ENCODE data around the gene NANOG.
"Not testable (repeated sequence)": the region's sequence is repeated elsewhere in the genome, so short reads cannot be mapped to it uniquely, and the experiment has no call there.

The NANOG gene

DNA sequence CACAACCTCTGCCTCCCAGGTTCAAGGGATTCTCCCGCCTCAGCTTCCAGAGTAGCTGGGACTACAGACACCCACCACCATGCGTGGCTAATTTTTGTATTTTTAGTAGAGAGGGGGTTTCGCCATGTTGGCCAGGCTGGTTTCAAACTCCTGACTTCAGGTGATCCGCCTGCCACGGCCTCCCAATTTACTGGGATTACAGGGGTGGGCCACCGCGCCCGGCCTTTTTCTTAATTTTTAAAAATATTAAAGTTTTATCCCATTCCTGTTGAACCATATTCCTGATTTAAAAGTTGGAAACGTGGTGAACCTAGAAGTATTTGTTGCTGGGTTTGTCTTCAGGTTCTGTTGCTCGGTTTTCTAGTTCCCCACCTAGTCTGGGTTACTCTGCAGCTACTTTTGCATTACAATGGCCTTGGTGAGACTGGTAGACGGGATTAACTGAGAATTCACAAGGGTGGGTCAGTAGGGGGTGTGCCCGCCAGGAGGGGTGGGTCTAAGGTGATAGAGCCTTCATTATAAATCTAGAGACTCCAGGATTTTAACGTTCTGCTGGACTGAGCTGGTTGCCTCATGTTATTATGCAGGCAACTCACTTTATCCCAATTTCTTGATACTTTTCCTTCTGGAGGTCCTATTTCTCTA, at the start of gene NANOG:
NANOG (plus strand) TSS at position 519 of the 645 bp plus-strand sequence. CDS start 213 bp downstream, outside the sequence.
- not testable (repeated sequence) for DNase-seq (ENCODE audit: low read depth, low spot score)

DNA sequence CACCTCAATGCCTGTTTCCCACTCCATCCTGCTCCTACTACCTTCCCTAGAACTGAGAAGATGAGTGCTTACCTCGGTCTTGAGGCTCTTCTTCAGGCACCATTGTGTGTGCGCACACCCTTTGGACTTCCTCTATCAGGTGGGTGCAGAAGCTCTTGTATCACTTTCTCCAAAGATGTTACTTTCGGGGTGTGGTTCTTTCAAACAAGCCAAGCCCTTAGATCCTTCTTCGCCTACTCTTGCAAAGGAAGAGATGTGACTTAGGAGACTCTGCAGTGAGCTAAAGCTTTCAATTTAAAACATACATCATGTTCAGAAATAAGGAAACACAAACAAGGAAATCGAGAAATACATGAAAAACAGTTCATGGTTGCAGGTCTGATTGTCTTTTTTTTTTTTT, 42.0 kb upstream of the NANOG start, which contains the start of gene CLEC4C:
CLEC4C (minus strand) TSS at position 130 of the 400 bp plus-strand sequence; CDS start at position 103, 27 bp downstream.
- no peak for DNase-seq (ENCODE audit: low read depth, low spot score)

DNA sequence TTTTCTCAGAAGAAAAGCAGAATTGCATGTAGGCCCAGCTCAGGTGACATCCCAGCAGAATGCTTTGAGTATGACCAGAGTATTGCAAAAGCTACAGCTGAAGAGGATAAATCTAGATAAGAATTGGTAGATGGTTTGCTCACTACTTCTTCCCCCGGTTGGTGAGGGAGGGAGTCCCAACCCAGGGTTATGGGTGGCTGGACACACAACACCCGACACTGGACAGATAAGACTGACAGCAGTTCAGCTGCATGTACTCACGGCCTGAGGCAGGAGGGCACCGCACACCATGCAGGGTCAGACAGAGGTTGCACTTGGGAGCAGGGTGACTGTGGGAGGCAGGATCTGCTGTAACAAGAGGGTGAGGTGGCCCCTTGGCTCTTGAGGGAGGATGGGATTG, 40.4 kb upstream of the NANOG start:
- DNase-seq (ENCODE audit: low read depth, low spot score): no peak

DNA sequence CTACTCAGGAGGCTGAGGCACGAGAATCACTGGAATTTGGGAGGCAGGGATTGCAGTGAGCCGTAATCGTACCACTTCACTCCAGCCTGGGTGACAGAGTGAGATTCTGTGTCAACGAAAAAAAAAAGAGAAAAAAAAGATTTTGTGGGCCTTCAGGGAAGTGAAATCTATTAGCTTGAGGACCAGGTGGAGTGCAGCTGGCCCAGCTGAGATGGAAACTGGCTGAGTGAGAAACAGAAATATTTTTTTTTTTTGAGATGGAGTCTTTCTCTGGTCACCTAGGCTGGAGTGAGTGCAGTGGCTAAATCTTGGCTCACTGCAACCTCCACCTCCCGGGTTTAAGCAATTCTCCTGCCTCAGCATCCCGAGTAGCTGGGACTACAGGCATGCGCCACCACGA, 39.8 kb upstream of the NANOG start:
- no peak for DNase-seq (ENCODE audit: low read depth, low spot score)

DNA sequence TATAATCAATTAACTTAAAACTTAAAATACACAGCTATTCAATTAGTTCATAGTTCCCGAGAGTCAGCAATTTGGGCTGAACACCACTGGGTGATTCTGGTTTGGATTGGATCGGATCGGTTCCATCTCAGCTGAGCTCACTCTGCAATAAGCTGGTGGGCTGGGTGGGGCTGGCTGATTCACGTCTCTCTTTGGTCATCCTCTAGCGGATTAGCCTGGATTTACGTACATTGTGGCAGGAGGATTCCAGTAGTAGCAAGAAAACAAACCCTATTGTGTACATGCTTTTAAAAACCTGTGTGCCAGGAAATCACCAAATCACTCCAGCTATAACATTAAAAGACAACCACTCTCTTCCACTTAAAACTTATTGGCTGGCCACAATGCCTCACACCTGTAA, 38.9 kb upstream of the NANOG start:
- DNase-seq (ENCODE audit: low read depth, low spot score): no peak

DNA sequence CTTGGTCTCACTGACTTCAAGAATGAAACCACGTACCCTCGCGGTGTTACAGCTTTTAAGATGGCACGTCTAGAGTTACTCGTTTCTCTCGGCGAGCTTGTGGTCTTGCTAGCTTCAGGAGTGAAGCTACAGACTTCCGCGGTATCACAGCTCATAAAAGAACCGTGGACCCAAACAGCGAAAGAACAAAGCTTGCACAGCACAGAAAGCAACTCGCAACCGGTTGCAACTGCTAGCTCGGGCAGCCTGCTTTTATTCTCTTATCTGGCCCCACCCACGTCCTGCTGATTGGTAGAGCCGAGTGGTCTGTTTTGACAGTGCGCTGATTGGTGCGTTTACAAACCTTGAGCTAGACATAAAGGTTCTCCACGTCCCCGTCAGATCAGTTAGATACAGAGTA, 37.8 kb upstream of the NANOG start:
- DNase-seq (ENCODE audit: low read depth, low spot score): no peak

DNA sequence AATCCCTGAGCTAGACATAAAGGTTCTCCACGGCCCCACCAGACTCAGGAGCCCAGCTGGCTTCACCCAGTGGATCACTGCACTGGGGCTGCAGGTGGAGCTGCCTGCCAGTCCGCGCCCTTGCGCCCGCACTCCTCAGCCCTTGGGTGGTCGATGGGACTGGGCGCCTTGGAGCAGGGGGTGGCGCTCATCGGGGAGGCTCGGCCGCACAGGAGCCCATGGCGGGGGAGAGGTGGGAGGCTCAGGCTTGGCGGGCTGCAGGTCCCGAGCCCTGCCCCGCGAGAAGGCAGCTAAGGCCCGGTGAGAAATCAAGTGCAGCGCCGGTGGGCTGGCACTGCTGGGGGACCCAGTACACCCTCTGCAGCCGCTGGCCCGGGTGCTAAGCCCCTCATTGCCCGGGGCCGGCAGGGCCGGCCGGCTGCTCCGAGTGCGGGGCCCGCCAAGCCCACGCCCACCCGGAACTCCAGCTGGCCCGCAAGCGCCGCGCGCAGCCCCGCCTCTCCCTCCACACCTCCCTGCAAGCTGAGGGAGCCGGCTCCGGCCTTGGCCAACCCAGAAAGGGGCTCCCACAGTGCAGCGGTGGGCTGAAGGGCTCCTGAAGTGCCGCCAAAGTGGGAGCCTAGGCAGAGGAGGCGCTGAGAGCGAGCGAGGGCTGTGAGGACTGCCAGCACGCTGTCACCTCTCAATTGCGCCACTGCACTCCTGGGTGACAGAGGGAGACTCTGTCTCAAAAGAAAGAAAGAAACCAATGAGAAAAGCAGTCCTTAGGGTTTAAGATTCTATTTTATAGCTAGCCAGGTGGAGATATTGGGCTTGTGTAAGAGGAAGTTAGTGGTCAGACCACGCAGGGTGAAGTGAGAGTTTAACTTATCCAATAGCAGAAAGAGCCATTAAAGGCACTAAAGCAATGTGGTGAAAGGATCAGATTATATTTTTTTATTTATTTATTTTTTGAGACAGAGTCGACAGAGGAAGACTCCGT, 37.0 kb upstream of the NANOG start:
- not testable (repeated sequence) for DNase-seq (ENCODE audit: low read depth, low spot score)

DNA sequence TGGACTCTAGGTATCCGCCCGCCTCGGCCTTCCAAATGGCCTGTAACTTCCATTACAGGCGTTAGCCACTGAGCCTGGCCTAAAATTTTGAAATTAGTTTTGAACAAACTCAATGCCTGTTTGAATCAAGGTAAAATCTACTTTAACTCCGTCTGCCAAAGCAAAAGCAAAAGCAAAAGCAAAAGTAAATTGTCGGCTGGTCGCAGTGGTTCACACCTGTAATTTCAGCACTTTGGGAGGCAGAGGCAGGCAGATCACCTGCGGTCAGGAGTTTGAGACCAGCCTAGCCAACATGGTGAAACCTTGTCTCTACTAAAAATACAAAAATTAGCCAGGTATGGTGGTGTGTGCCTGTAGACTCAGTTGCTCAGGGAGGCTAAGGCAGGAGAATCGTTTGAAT, 33.5 kb upstream of the NANOG start:
- DNase-seq (ENCODE audit: low read depth, low spot score): not testable (repeated sequence)

DNA sequence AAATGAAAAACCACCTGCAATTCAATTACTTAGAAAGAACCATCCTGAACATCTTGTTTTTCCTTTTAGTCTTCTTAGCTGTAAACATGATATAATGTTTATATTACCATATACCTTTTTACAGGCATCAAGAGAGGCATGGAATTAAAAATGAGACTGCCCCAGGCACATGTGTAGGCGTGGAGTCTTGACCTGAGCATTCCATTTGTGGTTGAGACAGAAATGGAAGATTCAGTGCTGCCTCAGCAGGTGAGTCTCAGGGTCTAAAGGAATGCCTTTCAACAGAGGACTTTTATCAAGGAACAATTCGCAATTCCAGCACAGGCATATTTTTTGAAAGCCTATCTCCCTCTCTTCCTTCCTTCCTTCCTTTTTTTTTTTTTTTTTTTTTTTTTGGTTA, 32.2 kb upstream of the NANOG start:
- no peak for DNase-seq (ENCODE audit: low read depth, low spot score)

DNA sequence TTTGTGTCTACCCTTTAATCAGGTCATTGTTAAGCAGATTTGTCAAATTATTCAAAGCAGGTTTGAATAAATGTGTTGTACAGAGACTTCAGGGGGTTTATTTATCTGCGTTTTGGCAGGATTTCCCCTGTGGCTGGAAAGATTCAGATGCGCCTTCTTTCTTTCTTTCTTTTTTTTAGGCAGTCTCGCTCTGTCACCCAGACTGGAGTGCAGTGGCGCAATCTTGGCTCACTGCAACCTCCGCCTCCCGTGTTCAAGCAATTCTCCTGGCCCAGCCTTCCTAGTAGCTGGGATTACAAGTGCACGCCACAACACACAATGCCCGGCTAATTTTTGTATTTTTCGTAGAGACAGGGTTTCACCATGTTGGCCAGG, 30.4 kb upstream of the NANOG start:
- DNase-seq (ENCODE audit: low read depth, low spot score): no peak

DNA sequence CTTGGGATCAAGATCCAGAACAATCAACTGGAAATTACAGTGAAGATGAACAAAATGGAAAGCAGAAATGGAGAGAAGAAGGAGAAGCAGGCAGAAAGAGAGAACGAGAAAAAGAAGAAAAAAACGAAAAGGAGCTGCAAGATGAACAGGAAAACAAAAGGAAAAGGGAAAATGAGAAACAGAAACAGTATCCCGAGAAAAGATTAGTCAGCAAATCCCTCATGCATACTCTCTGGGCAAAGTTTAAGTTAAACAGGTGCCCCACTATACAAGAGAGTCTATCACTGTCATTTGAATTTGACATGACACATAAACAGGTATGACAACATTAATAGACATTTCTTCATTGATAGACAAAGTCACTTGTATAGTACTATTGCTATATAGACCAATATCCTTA, 19.2 kb upstream of the NANOG start:
- no peak for DNase-seq (ENCODE audit: low read depth, low spot score)

DNA sequence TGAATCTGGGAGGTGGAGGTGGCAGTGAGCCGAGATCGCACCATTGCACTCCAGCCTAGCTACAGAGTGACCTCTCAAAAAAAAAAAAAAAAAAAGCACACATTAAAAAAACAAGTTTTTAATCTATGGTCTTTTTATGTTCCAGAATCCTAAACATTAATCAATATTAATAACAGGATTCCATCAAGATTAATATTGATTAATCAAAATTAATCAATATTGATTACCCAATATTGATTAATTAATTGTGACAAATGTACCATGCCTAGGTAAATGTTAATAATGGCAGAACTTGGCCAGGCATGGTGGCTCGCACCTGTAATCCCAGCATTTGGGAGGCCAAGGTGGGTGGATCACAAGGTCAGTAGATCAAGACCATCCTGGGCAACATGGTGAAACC, 7.9 kb upstream of the NANOG start:
- no peak for DNase-seq (ENCODE audit: low read depth, low spot score)

DNA sequence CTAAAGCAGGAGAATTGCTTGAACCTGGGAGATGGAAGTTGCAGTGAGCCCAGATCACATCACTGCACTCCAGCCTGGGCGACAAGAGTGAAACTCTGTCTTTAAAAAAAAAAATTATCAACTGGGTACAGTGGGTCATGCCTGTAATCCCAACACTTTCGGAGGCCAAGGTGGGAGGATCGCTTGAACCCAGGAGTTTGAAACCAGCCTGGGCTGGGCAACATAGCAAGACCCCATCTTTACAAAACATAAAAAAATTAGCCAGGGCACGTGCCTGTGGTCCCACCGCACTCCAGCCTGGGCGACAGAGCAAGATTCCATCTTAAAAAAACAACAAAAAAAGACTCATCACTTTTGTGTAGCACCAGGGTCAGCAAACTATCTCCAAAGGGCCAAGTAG, 7.1 kb upstream of the NANOG start:
- DNase-seq (ENCODE audit: low read depth, low spot score): no peak

DNA sequence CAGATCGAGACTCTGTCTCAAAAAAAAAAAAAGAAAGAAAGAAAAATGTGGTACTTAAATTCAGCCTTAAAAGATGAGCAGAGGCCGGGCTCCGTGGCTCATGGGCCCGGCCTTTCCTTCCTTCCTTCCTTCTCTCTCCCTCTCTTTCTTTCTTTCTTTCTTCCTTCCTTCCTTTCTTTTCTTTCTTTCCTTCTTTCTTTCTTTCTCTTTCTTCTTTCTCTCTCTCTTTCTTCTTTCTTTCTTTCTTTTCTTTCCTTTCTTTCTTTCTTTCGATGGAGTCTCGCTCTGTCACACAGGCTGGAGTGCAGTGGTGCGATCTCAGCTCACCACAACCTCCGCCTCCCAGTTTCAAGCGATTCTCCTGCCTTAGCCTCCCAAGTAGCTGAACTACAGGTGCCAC, 5.8 kb upstream of the NANOG start:
- not testable (repeated sequence) for DNase-seq (ENCODE audit: low read depth, low spot score)

DNA sequence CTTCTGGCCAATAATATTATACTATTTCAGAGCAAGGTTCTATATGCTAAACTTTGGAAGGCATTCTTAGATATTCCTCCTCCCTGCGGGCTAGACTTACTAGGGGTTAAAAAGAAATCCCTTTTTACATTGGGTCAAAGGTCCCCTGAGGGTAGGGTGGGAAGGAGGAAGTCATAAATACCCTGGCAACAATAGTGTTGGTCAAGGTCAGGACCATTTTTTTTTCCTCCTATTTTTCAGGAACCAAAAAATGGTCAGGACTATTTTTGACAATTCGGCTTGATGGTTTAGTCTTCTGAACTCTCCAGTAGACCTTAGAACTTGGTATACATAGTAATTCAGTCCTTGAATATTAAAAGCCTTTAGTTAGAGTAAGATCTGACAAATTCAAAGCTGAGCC, 4.5 kb upstream of the NANOG start:
- DNase-seq (ENCODE audit: low read depth, low spot score): no peak

DNA sequence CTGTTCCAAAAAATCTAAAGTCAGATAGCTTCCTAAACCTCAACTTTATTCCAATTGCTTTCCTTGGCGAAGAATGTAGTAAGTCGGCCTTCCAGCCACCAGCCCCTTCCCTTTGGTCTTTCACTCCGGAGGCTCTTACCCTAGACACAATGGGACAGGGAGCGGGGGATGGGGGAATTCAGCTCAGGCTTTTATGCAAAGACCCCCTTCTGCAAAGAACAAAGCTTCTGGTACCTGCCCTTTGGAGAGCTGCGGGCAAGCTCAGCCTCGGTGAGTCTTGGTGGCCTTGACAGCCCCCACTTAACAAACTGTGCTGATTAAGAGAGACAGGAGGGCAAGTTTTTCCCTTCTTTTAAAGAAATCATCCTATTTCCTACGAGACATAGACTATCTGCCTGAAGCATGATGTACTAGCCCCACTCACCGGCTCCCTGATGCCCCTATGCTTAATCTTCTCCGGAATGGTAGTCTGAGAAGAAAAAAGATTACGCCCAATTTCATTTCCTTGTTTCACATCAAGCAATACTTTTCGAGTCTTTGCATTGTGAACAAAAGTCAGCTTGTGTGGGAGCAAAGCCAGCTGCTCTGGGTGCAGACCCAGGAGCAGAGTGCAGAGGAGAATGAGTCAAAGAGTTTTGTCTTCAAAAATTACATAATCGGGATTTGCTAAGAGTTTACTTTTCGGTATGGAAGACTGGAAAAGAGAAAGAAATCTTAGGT, 1.5 kb upstream of the NANOG start:
- no peak for DNase-seq (ENCODE audit: low read depth, low spot score)

DNA sequence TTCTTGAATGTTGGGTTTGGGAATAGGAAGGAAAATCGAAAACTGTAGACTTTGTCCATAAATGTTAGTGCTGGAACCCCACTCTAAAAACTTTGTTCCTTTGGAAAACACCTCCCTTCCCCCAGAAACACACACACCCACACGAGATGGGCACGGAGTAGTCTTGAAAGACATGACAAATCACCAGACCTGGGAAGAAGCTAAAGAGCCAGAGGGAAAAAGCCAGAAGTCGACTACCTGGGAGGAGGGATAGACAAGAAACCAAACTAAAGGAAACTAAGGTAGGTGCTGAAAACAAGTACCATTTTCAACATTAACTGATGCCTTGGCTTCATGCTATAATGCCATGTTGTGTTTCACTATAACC, 925 bp upstream of the NANOG start:
- DNase-seq (ENCODE audit: low read depth, low spot score): no peak

DNA sequence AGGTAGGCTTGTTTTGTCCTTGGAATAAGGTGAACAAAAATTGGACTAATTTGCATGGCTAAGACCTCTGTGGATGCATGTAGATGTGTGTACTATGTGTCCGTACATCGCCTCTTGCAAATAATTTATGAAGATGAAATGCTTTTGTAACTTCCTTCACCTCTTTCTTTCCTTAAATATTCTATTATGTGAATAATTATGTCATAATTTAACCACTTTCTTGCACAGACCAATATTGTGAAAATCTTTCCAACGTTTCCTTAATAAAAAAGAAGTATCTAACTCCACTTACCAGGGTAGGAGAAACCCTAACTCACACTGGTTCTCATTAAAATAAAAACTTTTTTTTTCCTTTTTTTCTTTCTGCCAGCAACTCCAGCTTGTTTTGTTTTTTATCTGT, 4.0 kb downstream of the NANOG start:
- DNase-seq (ENCODE audit: low read depth, low spot score): no peak

DNA sequence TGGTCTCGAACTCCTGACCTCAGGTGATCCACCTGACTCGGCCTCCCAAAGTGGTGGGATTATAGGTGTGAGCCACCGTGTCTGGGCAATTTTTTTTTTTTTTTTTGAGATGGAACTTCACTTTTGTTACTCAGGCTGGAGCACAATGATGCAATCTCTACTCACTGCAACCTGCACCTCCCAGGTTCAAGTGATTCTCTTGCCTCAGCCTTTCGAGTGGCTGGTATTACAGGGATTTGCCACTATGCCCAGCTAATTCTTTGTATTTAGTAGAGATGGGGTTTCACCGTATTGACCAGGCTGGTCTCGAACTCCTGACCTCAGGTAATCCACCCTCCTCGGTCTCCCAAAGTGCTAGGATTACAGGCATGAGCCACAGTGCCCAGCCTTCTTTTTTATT, 8.1 kb downstream of the NANOG start:
- not testable (repeated sequence) for DNase-seq (ENCODE audit: low read depth, low spot score)

DNA sequence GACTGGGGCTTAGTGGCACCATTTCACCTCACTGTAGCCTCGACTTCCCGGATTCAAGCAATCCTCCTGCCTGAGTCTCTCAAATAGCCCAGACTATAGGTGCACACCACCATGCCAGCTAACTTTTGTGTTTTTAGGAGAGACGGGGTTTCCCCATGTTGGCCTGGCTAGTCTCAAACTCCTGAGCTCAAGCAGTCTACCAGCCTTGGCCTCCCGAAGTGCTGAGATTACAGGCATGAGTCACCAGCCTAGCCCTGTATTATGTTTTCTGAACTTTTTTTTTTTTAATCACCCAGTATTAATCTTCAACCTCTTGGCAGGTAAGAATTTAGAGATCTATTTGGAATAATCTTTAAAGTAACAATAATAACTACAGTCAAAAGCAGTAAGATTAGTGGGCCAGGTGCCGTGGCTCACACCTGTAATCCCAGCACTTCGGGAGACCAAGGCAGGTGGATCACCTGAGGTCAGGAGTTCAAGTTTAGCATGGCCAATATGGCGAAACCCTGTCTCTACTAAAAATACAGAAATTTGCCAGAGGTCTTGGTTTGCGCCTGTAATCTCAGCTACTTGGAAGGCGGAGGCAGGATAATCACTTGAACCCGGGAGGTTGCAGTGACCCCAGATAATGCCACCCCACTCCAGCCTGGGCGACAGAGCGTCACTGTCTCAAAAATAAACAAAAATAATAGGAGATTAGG, 8.6 kb downstream of the NANOG start:
- peak; percentile 22 for DNase-seq (ENCODE audit: low read depth, low spot score)

DNA sequence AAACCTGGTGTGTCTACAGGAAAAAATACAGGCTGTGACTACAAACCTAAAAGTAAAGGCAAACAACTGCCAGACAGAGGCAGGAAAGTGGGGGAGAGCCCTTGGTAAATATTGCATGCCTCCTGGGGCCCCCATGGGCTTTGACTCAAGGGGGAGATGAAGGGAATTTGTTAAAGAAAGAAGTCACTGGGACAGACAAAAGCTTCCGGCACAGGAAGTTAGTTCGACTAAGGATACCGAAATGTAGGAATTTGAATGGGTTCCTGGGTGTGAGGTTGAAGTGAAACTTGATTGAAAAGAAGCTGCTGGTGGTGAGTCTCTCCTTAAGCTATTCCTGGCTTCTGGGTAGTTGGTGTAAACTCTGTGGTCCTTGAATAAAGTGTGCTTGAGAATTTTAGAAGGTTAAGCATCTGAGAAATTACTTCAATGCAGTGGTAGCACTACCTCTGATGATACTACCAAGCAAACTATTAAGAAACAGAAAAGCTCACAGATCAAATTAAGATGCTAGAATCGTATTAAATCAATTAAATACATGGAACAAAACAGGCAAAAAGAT, 9.6 kb downstream of the NANOG start:
- DNase-seq (ENCODE audit: low read depth, low spot score): not testable (repeated sequence)
